GM08714 (cell line): ENCODE data around the gene GPS1.

Experiments used
- H3K4me3 ChIP-seq: fragments of 200-500 bp; sonication (Bioruptor generic); 2 replicates; pipeline ENCODE4 v1.5.1; 2014; ENCODE audit warnings: mild to moderate bottlenecking, low read length, inconsistent platforms
- ZNF274 ChIP-seq: IDR thresholded peaks from 2 replicates; pipeline ENCODE4 v1.6.1; 2012; ENCODE audit warnings: mild to moderate bottlenecking, low read depth, low read length

Gene GPS1

DNA sequence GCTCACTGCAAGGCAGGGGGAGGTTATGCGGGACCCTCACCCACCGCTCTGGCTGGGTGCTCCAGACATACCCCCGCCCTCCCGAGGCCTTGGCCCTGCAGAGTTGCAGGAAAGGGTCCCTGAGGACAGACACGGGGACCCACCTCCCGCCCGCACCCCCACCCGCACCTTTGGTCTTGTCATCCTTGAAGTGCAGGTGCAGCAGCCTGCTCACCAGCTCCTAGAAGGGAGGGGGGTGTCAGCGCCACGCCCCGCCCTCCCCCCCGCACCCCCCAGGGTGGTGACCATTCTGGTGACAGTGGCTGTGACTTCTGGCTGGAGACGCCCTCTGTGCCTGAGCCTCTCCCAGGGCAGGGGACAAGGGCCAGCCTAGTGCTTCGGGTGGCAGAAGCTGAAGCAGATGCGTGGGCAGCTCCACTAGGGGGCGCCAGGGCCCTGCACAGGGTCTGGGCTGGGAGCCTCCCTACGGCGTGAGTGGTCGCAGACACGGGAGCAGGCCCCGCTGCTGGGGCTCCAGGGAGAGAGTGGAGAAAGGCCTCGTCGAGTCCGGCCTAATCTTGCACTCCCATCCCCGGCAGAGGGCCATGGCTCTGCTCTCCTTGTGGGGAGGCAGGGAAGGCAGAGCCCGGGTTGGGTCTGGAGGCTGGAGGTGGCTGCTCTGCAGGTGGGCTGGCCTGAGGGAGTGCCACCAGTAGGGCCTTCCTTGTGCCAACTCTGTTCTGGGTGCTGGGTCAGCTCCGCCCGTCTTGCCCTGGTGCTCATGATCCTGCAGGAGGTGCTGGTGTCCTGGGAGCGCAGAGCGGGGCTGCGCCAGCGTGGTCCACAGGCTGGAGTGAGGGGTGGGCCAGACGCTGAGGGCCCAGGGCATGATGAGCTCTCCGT is 31.8 kb upstream of the GPS1 start:
- H3K4me3 ChIP-seq, result no peak overlapping the region
- no peak for TF ChIP-seq ZNF274

DNA sequence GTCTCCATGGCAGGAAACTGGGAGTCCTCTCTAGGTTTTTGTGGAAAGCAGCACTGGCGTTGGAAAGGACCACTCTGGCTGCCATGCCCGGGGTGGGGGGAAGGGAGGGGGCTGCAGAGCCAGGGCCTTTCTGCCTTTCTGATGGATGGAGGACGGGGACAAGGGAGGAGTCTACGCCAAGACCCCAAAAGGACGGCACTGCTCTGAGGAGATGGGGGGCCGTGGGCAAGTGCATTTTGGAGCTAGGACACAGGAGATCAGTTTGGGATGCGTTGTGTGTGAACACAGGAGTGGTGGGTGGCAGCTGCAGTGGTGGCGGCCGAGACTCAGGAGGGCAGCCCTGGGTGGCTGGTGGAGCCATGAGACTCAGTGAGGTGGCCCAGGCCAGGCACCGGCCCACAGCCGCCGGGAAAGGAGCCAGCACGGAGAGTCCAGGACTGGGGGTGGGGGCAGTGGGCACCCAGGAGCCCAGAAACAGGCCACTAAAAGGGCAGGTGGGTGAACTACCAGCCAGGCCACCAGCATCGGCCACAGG is 31.1 kb upstream of the GPS1 start:
- no peak for TF ChIP-seq ZNF274
- no peak overlapping the region for H3K4me3 ChIP-seq

DNA sequence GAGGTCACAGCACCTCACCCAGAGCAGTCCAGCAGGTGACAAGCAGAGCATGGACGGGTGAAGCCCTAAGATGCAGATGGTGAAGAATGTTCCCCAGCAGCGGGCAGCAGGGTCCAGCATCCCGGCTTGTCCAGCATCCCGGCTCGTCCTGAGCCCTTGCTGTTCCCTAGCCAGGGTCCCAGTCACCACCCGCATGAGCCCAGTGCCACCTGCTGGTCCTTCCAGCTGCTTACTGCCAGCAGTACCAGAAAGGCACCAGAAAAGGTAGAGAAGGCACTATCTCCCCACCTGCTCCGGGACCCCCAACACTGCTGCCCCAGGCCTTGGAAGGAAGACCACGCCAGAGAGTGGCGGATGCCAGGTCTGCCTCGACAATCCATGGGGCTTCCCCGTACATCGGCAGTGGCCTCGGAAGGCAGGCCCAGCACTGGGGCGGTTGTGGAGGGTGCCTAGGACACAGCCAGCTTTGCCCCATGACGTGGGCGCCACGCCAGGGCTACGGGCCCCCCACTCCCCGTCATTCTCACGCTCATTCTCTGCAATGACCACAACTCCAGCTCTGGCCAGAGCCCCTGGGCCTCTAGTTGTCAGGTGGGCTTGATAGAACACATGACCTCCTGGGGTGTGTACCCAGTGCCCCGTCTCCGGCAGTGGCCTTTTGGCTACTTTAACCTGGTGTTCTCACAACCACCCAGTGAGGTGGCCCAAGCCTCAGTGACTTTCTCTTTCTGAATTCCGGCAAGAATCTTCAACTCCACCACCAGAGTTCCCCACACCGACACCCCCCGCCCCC is 30.4 kb upstream of the GPS1 start:
- TF ChIP-seq ZNF274, result no peak
- H3K4me3 ChIP-seq, result peak overlapping the region; percentile 75; the same call in 1 of the 2 replicates

DNA sequence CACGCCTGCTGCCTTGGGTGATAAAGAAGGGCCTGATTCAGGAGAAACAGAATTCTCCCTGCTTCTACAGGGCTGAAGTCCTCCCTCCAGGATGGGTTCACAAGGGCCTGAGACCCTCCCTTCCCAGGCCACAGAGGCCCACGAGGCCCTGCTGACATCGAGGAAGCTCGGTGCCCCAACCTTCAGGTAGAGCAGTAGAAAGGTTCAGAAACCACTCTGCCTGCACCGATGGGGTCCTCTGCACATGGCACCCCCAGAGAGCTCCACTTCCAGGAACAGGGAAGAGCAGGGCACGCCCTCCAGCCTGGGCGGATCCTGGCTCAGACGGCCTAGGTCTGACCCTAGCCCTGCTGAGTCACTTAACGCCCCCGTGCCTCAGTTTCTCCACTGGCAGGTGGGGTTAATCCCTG is 29.8 kb upstream of the GPS1 start:
- no peak for TF ChIP-seq ZNF274

DNA sequence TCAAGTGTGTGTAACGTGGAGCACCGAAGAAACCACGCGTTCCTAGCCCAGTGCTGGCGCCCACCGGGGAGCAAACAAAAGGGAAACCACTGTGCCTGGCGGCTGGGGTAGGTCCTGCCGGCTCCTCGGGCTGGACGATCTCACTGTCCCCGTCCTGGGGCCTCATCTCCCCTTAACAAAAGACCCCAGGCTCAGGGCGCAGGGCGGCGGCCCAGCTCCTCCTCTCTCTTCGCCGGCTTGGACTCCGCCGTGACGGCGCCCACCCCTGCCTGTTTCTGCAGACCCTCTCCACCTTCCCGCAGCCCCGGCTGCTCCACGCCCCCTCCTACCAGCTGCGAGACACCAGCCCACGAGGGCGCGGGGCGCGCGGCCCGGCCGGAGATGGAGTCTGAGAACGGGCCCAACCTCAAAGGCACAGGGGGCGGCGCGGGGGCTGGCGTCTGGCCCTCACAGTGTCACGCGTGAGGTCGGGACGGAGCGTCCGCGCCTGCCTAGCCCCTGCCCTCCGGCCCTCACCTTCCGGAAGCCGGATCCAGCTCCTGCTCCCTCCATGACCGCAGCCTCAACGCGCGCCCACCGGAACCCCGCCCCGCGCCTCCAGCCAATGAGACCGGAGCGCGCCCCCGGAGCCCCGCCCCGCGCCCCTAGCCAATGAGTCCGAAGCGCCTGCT is 29.3 kb upstream of the GPS1 start, which contains the start of gene CENPX:
TSS of gene CENPX (minus strand) at position 569 of the 671 bp plus-strand sequence. CDS start at position 552, 17 bp downstream.
- TF ChIP-seq ZNF274, result no peak
- H3K4me3 ChIP-seq, result peak within 1 kb of the TSS; percentile 78

More for the DNA sequence above, 29.8 kb upstream of the GPS1 start:
- H3K4me3 ChIP-seq, result peak overlapping the region; percentile 75

DNA sequence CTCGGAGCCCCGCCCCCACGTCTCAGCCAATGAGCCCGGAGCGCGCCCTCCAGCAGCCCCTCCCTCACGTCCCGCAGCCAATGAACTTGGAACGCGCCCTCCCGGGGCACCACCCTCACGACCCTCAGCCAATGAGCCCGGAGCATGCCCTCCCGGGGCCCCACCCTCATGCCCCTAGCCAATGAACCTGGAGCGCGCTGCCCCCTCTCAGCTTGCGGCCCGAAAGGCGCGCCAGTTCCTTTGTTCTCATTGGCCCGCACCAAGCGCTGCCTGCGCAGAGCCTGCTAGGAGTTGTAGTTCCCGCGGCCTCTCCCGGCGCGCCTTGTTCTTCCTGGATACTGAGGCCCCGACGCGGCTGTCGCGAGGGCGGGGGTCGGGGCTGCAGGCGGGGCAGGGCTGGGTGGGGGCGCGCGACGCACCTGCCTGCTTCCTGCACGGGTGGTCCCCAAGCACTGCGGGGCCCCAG is 28.7 kb upstream of the GPS1 start, which contains the start of gene LRRC45:
TSS of gene LRRC45 (plus strand) at position 325 of the 466 bp plus-strand sequence. CDS start 339 bp downstream, outside the sequence.
- peak within 1 kb of the TSS; percentile 78 for H3K4me3 ChIP-seq
- TF ChIP-seq ZNF274, result no peak

- TF ChIP-seq ZNF274, result no peak
- H3K4me3 ChIP-seq, result peak overlapping the region; percentile 78
These were observed 28.1 kb upstream of the GPS1 start for GRCh38 chr17:82023447-82024241.

GRCh38 chr17:82024859-82025258 is 26.8 kb upstream of the GPS1 start:
- no peak for TF ChIP-seq ZNF274
- H3K4me3 ChIP-seq, result no peak overlapping the region

DNA sequence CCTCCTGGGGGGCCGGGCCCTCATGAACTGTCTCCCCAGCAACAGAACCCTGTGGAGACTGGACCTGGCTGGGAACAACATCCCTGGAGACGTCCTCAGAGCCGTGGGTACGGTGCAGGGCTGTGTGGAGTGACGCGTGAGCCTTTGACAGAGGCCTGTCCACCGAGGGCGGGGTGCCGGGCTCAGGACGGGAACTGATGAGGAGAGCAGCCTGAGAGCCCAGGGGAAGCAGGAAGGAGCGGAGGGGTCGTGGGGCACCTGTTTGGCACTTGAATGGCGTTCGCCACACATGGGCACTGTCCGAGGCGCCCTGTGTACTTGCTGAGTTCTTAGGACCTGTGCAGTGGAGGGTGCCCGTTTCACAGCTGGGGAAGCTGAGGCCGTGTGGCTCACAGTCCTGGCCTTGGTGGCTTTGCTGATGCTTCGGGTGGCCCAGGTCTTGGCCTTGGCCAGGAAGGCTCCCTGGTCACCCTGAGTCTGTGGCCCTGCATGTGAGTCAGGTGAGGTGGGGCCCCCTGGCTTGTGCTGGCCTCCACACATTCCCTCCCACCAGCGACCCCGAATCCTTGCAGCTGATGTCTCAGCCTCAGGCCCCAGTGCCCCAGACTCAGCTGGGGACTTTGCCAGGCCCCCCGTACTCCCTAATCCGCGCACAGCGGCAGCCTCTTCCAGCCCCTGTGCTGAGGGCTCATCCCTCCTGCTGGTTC is 26.1 kb upstream of the GPS1 start:
- no peak for TF ChIP-seq ZNF274
- H3K4me3 ChIP-seq, result no peak overlapping the region

GRCh38 chr17:82028246-82028645 is 23.5 kb upstream of the GPS1 start:
- H3K4me3 ChIP-seq, result no peak overlapping the region
- TF ChIP-seq ZNF274, result no peak

DNA sequence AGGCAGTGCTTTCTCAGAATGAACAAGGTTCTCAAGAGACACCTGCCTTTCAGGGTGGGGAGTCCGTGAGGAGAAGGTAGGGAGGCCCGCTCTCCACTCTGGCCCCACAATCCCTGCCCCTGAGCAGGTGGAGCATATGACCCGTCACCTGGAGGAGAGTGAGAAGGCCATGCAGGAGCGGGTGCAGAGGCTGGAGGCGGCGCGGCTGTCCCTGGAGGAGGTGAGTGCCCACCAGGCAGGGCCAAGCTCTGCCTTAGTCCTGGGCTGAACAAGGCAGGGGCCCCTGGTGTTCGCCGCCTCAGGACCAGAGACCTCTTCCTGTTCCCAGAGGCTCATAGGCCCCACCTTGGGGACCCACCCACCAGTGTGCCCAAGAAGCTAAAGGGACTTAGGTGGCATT is 22.7 kb upstream of the GPS1 start:
- TF ChIP-seq ZNF274, result no peak
- no peak overlapping the region for H3K4me3 ChIP-seq

- H3K4me3 ChIP-seq, result no peak overlapping the region
- TF ChIP-seq ZNF274, result no peak
These were observed 22.3 kb upstream of the GPS1 start for GRCh38 chr17:82029391-82029790.
